Breast epithelium (tissue), 4 donors: ENCODE results near the gene MITD1. TPM values are rescaled to one million over a fixed set of nuclear protein-coding genes. Genes with fewer than 3 reads are reported as not detected.

Experiments
- DNase-seq, 2 donors: peaks; one replicate each; pipeline ENCODE4 v3.0.0-alpha.2; 2019; ENCODE audit warnings: low spot score in 2 of 2
- H3K27ac ChIP-seq, 2 donors: fragments of 200-600 bp; sonication (generic) in 1 of 2; one replicate each; pipeline ENCODE4 v1.5.1; 2016 to 2019; ENCODE audit warnings: mild to moderate bottlenecking in 1 of 2
- H3K27me3 ChIP-seq, 2 donors: fragments of 200-600 bp; sonication (generic) in 1 of 2; one replicate each; pipeline versions ENCODE4 v1.5.1 to v1.6.0; 2017 to 2019; ENCODE audit warnings: control low read depth in 1 of 2, mild to moderate bottlenecking in 1 of 2
- H3K36me3 ChIP-seq: fragments of 200-600 bp; one replicate; pipeline ENCODE4 v1.5.1; 2019
- H3K4me1 ChIP-seq, 2 donors: fragments of 200-600 bp; sonication (generic); one replicate each; pipeline ENCODE4 v1.5.1; 2016 to 2019; ENCODE audit warnings: control low read depth in 1 of 2
- H3K4me3 ChIP-seq, 3 donors: fragments of 200-600 bp; sonication (generic); 1 replicate in 2 of 3; 2 replicates in 1 of 3; pipeline ENCODE4 v1.5.1; 2016 to 2019; ENCODE audit warnings: mild to moderate bottlenecking in 3 of 3, moderate library complexity in 2 of 3
- H3K9me3 ChIP-seq, 2 donors: fragments of 200-600 bp; sonication (generic) in 1 of 2; one replicate each; pipeline ENCODE4 v1.5.1; 2016 to 2019; ENCODE audit warnings: control low read depth in 1 of 2
- POLR2A ChIP-seq: fragments of 450-650 bp; IDR thresholded peaks from one replicate; pipeline ENCODE4 v1.6.1; 2016; ENCODE audit warnings: antibody characterized with exemption, mild to moderate bottlenecking, moderate library complexity
- POLR2AphosphoS5 ChIP-seq, 3 donors: sonication (generic); formaldehyde crosslinking; IDR thresholded peaks; one replicate each; pipeline ENCODE4 v1.6.1; 2017; ENCODE audit warnings: antibody characterized with exemption in 3 of 3
- intact Hi-C: fragments of 100-400 bp; cut with DNase I; formaldehyde crosslinking; loops from one replicate; pipeline ENCODE4 v1.15.1; 2023; ENCODE audit warnings: low total_unique reads
- total RNA-seq, 3 donors: library from RNA; depleted of rRNA; stranded (reverse); fragments of >200 nt; gene quantifications; one replicate each; pipeline ENCODE4 v1.1.0, GENCODE V29; 2016
- TF ChIP-seq, protein P1 (sequence below), 3 donors: fragments of 450-650 bp; IDR thresholded peaks; one replicate each; pipeline ENCODE4 v1.5.1; 2016 to 2017; ENCODE audit warnings: antibody characterized with exemption in 3 of 3, mild to moderate bottlenecking in 3 of 3, moderate library complexity in 3 of 3

MITD1 gene
- total RNA-seq, 3 donors from 2014 or later, result 23.6 to 41.1 (median 33.3) TPM

DNA sequence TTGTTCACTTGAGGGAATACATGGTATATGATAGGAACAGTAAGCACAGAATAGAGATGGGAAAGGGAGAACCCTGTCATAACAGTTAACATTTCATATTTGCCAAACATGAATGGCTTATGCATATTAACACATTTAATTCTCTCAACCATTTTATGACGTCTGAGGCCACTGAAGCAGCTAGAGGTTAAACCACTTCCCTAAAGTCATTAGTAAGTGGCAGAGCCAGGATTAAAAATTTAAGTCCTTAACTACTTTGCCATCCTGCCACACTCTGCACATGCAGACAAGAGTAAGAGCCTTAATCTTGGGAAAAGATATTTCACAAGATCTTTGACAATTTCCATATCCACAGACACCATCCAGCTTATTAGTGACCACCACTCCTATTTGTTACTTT, 24.0 kb downstream of the MITD1 start:
- intact Hi-C loops, result no loop called here
- Histone ChIP-seq H3K36me3 (no peaks in the 10 kb centered on the region), H3K9me3 (no peaks in the 10 kb centered on the region), H3K4me3 (no peak overlapping the region), H3K27me3 (no peaks in the 10 kb centered on the region), H3K27ac (no peak overlapping the region), H3K4me1 (peaks cover 0 to 5% of the 10 kb centered on the region in 2 donors)
- no peak for DNase-seq
- no peak for TF ChIP-seq POLR2A
- TF ChIP-seq, protein P1, sequence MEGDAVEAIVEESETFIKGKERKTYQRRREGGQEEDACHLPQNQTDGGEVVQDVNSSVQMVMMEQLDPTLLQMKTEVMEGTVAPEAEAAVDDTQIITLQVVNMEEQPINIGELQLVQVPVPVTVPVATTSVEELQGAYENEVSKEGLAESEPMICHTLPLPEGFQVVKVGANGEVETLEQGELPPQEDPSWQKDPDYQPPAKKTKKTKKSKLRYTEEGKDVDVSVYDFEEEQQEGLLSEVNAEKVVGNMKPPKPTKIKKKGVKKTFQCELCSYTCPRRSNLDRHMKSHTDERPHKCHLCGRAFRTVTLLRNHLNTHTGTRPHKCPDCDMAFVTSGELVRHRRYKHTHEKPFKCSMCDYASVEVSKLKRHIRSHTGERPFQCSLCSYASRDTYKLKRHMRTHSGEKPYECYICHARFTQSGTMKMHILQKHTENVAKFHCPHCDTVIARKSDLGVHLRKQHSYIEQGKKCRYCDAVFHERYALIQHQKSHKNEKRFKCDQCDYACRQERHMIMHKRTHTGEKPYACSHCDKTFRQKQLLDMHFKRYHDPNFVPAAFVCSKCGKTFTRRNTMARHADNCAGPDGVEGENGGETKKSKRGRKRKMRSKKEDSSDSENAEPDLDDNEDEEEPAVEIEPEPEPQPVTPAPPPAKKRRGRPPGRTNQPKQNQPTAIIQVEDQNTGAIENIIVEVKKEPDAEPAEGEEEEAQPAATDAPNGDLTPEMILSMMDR (IDR thresholded peaks at IDR 0.05), result no peak
- TF ChIP-seq POLR2AphosphoS5 (IDR thresholded peaks at IDR 0.05), result no peak

DNA sequence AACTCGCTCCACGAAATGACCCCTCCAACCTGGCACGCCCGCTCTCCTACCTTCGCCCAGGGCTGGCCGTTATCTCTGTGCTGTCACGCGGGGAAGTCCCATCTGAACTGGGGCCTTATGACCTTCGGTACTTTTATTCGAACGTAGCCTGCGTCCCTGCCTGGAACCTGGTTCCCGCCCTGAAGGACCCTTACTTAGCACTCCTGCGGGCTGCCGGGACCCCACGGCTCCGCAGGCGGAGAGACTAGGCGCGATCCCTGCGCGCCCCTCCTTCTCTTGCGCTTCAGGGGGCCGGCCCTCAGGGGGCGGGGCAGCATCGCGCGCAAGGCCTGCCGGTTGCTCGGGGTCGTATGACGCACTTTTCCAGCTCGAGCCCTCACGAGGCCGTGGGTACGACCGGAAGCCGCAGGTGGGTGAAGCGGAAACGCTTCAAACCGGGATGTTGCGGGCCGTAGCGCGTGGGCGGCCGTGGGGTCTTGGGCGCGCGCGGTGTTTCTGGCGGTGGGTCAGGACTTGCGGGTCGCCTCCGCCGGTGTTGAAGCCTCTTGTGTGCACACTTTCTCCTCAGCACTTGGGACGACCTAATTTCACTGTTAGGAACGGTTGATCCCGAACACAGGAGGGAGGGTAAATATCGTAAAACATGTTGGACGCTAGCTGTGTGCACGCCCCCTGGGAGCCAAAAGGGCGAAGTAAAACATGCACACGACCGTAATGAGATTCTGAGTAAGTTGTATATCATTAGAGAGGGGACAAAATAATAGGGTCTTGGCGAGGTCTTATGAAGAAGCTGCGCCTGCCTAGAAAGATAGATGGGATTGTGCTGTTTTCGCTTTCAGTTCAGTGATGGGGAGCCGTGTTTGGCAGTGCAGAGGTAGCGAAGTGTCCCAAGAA, 26.0 kb downstream of the MITD1 start, which contains the start of the genes LIPT1 and TSGA10:
TSS of gene LIPT1 (plus strand) at position 325 of the 894 bp plus-strand sequence. CDS start 6,991 bp downstream, outside the sequence.
TSS of gene TSGA10 (minus strand) at position 300 of the 894 bp plus-strand sequence. CDS start 45,503 bp downstream, outside the sequence.
- Histone ChIP-seq H3K9me3 (no peaks in the 10 kb centered on the region), H3K27ac (peak within 1 kb of the TSS; percentile 95 to 97), H3K27me3 (no peaks in the 10 kb centered on the region), H3K4me1 (peaks cover 0 to 5% of the 10 kb centered on the region in 2 donors), H3K4me3 (peak within 1 kb of the TSS; percentile 69 to 92 (median 77)), H3K36me3 (no peaks in the 10 kb centered on the region)
- TF ChIP-seq POLR2AphosphoS5 (IDR thresholded peaks at IDR 0.05), result peak; percentile 86 to 96 (median 93)
- TF ChIP-seq, protein P1 (IDR thresholded peaks at IDR 0.05), result peak in 1 of 3 donors; percentile 21
- peak; percentile 88 for TF ChIP-seq POLR2A
- intact Hi-C loops, result no loop called here
- DNase-seq, result peak; percentile 89 to 91

DNA sequence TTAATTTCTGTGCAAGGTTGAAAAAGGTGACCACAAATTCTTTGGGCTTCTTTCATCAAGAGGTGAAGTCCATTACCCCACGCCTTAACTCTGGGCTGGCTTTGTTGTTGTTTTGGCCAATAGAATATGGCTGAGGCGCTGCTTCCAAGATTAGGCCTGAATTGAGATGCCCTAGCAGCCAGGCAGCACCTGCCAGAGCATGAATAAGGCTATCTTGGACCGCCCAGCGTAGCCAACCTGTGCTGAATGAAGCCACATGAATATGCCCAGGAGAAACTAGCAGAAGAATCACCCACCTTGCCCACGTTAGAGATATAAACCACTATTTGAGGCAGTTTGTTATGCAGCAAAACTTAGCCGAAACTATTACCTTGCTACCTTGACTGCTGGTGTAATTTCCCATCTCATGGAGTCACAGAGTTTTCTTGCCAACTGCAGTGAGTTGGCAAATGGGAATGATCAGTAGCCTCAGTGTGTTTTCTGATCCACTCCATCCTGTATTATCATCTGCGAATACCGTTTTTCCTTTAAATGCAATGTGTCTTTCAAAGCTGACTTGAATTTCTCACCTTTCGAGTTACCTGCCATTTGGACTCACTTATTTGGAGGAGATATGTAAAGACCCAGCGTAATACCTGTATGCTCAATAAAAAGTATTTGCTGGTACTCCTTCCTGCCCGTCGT, 26.8 kb downstream of the MITD1 start:
- intact Hi-C loops, result no loop called here
- Histone ChIP-seq H3K4me3 (peak overlapping the region; percentile 69 to 92 (median 77)), H3K9me3 (no peaks in the 10 kb centered on the region), H3K4me1 (peaks cover 0 to 5% of the 10 kb centered on the region in 2 donors), H3K27ac (peak overlapping the region; percentile 95 to 97), H3K36me3 (no peaks in the 10 kb centered on the region), H3K27me3 (no peaks in the 10 kb centered on the region)
- no peak for TF ChIP-seq POLR2AphosphoS5 (IDR thresholded peaks at IDR 0.05)
- TF ChIP-seq POLR2A, result no peak
- TF ChIP-seq, protein P1 (IDR thresholded peaks at IDR 0.05), result no peak
- DNase-seq, result no peak

DNA sequence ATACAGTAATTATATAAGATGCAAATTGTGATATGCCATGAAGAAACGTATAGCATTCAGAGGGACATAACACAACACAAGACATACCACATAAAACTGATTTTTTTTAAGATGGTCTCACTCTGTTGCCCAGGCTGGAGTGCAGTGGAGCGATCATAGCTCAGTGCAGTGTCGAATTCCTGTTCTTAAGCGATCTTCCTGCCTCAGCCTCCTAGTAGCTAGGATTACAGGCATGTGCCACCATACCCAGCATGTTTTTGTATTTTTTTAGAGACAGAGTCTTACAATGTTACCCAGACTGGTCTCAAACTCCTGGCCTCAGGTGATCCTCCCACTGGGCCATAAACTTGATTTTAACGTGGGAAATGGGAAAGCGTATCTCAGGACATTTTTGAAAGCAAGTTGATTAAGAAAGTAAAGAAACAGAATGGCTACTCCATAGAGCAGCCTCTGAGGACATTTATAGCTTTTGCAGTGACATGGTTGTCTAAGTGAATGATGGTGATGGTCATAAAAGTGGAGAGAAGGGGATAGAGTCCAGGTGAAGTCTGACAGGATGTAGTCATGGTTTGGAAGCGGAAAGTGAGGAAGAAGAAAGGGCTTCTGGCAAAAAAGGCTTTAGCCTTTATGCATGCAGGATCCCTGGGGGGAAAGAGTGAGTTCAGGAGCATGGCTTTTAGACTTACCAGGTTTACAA, 28.5 kb downstream of the MITD1 start:
- Histone ChIP-seq H3K27ac (no peak overlapping the region), H3K36me3 (no peaks in the 10 kb centered on the region), H3K4me1 (peaks cover 0 to 5% of the 10 kb centered on the region in 2 donors), H3K4me3 (no peak overlapping the region), H3K27me3 (no peaks in the 10 kb centered on the region), H3K9me3 (no peaks in the 10 kb centered on the region)
- intact Hi-C loops, result no loop called here
- no peak for TF ChIP-seq POLR2A
- TF ChIP-seq, protein P1 (IDR thresholded peaks at IDR 0.05), result no peak
- no peak for TF ChIP-seq POLR2AphosphoS5 (IDR thresholded peaks at IDR 0.05)
- DNase-seq, result no peak
